Islet precursor cell (in vitro differentiated cells): ENCODE results near the gene SOX8.
A peak's percentile ranks its signal among the peaks of the same experiment; 100 is the strongest.

ENCODE experiments used
- DNase-seq: peaks from one replicate; pipeline ENCODE4 v3.0.0-alpha.2; 2018

The SOX8 gene

GRCh38 chr16:959232-960040, 22.1 kb upstream of the SOX8 start:
- no peak for DNase-seq

GRCh38 chr16:962366-962765, 19.2 kb upstream of the SOX8 start:
- no peak for DNase-seq

- peak; percentile 44 for DNase-seq
Measured at GRCh38 chr16:962901-963814, 18.4 kb upstream of the SOX8 start.

- DNase-seq: no peak
Measured at GRCh38 chr16:963913-964312, 17.7 kb upstream of the SOX8 start.

- no peak for DNase-seq
Measured at GRCh38 chr16:964356-965035, 17.1 kb upstream of the SOX8 start.

GRCh38 chr16:965036-965395, 16.6 kb upstream of the SOX8 start:
- DNase-seq: no peak

GRCh38 chr16:965487-965886, 16.1 kb upstream of the SOX8 start:
- DNase-seq: no peak

GRCh38 chr16:966035-966434, 15.5 kb upstream of the SOX8 start:
- DNase-seq: no peak

GRCh38 chr16:966505-966904, 15.1 kb upstream of the SOX8 start:
- no peak for DNase-seq

GRCh38 chr16:967077-967541, 14.5 kb upstream of the SOX8 start:
- DNase-seq: no peak

GRCh38 chr16:967546-968295, 13.8 kb upstream of the SOX8 start:
- no peak for DNase-seq

- no peak for DNase-seq
Measured at GRCh38 chr16:968620-969019, 12.9 kb upstream of the SOX8 start.

GRCh38 chr16:969508-970385, 11.8 kb upstream of the SOX8 start:
- DNase-seq: no peak

GRCh38 chr16:970386-970765, 11.2 kb upstream of the SOX8 start:
- DNase-seq: no peak

GRCh38 chr16:970766-971581, 10.6 kb upstream of the SOX8 start, which contains the start of gene LMF1:
LMF1 (minus strand) TSS chr16:970984; CDS start chr16:970980, 4 bp downstream.
- peak; percentile 97 for DNase-seq

GRCh38 chr16:971582-971905, 10.0 kb upstream of the SOX8 start:
- no peak for DNase-seq

GRCh38 chr16:971981-972315, 9.6 kb upstream of the SOX8 start:
- no peak for DNase-seq

GRCh38 chr16:972316-973002, 9.1 kb upstream of the SOX8 start:
- peak; percentile 88 for DNase-seq

GRCh38 chr16:973366-973765, 8.2 kb upstream of the SOX8 start:
- no peak for DNase-seq

- DNase-seq: no peak
Measured at GRCh38 chr16:974001-974601, 7.5 kb upstream of the SOX8 start.
